HG03095 (cell line): ENCODE measurements around the gene KCNN3.

Experiments used
- ATAC-seq: cut with Tn5 transposase; IDR thresholded peaks from one replicate; pipeline ENCODE4 v1.9.1; 2021; ENCODE audit warnings: moderate library complexity; ENCODE audit not compliant: unreplicated experiment

Gene KCNN3

DNA sequence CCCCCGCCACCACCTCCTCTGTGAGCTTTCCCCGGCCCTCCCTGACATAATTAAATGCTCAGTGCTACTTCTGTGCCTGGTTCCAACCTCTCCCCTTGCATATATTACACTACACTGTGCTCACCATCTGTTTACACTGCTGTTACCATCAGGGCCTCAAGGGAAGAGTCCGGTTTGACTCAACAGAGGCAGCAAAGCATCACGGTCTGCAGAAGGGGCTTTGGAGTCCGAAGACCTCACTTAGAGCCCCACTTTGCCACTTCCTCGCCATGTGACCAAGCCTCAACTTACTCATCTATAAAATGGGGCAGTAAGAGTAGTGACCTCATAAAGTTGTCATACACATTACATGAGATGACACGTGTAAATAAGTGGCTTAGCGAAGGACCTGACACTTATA, 27.4 kb downstream of the KCNN3 start:
- ATAC-seq, result no peak

DNA sequence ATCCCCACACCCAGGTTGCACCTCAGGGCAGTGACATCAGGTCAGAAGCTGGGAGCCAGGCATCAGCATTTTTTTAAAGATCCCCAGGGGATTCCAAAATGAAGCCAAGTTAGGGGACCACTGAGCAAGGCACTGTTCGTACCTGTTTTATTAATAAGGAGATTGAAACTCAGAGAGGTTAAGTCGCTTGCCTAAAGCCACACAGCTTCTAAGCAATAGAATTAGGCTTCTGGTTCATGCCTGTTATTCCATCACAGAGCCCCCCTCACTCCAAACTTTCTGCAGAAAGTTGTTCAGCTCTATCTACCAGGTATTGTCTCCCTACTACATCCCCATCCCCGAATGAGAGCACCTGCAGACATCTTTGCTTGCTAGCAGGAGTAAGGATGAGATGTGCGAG, 28.7 kb downstream of the KCNN3 start:
- no peak for ATAC-seq

GRCh38 chr1:154840269-154841176, 29.6 kb downstream of the KCNN3 start:
- no peak for ATAC-seq

DNA sequence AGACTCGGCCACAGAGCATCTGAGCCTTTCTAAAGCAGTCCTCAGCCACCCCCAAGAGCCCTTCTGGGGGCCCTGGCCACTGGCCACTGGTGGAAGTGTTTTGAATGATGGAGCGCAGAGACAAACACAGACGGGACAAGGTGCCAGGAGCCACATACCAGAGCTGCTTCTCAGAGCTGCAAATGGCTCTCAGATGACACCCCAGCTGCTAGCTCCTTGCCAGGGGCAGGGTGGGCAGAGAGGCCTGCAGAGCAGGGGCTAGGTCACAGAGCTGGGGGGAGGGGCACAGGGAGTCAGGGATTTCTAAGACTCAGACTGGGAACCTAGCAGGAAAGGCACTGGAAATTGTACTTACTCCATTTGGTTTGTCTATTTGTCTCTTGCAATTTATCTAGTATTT, 30.4 kb downstream of the KCNN3 start:
- ATAC-seq, result no peak

- no peak for ATAC-seq
These were observed 31.1 kb downstream of the KCNN3 start for GRCh38 chr1:154838988-154839387.

DNA sequence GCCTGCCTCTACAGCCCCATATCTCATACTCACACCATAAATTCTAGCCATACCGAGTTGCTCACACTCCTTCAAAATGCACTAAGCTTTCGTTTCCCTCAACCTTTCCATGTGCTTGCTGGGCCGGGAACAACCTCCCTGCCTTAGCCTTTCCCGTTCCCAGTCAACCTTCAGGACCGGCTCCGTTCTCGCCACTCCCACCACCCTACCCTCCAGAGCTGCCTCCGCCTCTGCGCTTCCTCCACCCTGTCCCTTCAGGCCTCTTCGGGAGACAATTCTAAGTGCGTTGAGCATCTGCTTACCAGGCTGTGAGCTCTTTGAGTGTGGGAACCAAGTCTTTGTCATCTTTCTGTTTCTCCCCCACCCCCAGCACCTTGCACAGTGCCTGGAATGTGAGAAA, 31.6 kb downstream of the KCNN3 start:
- ATAC-seq, result no peak

- no peak for ATAC-seq
These were observed 32.4 kb downstream of the KCNN3 start for GRCh38 chr1:154837672-154838171.

DNA sequence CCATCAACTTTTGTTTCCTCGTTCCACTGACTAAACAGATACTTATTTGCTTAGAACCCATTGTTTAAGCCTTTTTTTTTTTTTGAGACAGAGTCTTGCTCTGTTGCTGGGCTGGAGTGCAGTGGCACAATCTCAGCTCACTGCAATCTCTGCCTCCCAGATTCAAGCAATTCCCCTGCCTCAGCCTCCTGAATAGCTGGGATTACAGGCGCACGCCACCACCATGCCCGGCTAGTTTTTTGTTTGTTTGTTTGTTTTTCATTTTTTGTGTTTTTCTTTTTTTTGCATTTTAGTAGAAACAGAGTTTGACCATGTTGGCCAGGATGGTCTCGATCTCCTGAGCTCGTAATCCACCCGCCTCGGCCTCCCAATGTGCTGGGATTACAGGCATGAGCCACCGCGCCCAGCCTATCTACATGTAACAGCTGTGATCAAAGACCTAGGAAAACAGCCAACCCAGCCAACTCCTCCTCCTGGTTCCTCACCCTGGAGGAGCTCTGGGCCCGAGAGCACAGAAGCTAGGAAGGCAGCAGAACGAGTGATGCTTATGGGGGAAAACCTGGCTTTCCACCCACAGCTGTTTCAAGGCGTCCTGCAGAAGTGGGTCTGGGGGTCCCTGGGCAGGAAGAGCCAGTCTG, 32.9 kb downstream of the KCNN3 start:
- no peak for ATAC-seq

DNA sequence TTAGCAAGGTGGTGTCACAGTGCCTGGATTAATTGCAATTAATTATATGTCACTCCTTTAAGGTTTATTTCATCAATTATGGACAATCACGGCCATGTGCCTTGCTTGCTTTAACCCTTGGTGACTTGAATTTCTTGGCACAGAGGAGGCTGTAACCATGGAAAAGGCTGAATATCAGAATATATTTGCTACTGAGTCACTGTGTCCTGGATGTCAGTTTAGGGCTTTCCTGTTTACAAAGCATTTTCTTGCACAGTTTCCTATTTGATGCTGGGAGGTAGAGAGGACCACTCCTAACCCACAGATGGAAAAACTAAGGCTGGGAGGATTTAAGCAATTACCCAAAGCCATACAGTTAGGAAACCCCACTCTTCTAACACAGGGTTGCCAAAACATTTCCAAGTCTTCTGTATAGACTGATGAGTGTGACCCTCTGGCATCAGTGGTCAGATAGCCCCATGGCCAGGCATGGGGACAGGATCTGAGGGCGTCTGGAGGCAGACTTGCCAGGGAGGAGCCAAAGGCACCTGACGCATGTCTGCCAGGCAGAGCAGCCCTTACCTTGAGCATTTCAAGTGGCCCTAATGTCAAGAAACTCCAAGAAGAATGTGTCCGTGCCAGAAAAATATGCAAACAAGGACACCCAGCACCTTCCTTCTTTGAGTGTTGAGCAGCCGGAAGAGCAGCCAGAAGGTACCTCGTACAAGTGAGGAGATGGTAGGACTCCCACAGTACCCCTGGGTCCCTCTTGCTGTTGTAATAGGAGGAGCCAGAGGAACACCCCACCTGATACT, 34.4 kb downstream of the KCNN3 start:
- ATAC-seq, result no peak

GRCh38 chr1:154833841-154834240, 36.2 kb downstream of the KCNN3 start:
- ATAC-seq, result no peak

DNA sequence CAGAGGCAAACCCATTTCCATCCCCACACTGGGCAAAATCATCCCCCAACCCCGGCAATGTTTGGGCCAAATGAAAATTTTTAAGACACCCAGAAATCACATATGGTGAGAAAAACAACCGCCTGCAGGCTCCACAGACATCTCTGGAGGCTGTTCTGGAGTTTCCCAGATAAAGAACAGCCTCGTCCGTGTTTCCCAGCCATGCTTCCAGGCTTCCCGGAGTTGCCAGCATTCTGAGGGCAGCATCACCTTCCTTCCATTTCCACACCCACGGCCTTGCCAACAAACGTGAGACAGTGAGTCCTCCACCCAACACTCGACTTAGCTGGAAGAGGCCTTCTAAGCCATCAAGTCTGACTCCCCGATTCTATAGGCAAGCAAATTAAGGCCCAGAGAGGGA, 36.9 kb downstream of the KCNN3 start:
- no peak for ATAC-seq

DNA sequence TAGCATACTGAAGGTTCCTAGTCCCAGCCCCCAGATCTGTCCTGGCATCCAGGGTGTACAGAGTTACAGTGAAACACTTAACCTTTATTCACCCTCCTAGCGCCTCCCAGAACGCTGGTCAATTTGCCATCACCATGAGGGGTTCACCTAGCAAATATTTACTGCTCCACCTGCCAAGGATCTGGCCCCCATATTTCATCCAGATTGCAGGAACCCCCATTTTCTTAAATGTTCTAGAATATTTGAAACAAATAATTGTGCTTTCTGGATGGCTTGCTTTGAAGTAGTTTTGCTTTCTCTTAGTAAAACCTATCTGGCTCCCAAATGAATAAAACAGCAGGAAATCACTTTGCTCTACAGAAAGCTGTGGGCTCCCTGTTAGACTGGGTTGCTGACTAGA, 37.7 kb downstream of the KCNN3 start:
- no peak for ATAC-seq

- no peak for ATAC-seq
These were observed 38.6 kb downstream of the KCNN3 start for GRCh38 chr1:154831462-154831861.

DNA sequence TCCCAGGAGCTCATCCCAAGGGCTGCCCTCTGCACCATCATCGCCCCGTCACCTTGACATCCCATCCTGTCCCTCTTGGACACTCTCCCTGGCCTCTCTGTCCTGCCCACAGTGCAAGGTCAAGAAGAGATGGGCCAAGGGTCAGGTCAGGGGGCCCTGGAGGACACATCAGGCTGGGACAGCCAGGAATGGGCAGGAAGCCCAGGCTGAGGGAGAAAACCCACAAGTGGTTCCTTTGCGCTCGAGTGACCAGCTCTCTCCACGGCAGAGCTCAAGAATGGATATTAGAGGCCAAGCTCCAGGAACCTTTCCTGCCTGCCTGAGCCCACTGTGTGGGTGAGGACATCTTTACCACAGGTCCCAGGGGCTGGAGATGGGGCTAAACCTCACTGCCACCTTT, 41.0 kb downstream of the KCNN3 start:
- no peak for ATAC-seq

- ATAC-seq, result no peak
These were observed 45.7 kb downstream of the KCNN3 start for GRCh38 chr1:154824179-154825000.

DNA sequence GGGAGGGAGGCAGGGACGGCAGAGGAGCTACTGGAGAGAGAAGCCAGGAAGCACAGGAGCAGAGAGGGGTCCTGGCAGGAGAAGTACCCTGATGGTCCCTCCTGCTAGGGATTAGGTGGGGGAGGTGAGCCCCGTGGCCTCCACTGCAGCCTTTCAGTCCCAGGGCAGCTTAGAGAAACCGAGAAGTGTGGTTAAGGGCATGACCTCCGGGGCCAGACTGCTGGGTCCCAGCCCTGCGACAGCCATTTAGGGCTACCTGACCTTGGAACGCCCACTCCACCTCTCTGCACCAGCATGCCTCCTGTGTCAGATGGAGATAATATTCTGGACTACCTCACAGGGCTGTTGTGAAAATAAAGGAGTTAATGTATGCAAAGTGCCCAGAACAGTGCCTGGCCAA, 47.4 kb downstream of the KCNN3 start:
- ATAC-seq, result no peak

DNA sequence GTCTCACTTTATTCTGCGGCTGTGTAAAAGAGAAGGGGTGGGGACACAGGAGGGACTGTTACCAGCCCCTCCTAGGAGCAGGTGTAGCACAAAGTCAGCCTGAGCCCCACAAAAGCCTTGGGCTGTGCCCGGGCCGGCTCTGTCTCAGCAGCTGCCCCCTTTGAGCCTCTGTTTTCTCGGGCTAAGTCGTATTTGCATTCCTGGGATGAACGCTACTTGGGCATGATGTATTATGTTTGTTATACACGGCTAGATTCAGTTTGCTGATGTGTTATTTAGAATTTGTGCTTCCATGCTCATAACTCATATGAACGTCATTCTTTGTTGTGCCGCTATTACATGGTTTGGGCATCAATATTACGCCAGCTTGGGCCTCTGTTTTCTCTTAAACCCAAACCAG, 47.8 kb downstream of the KCNN3 start:
- no peak for ATAC-seq

- ATAC-seq, result no peak
These were observed 49.0 kb downstream of the KCNN3 start for GRCh38 chr1:154821083-154821482.

DNA sequence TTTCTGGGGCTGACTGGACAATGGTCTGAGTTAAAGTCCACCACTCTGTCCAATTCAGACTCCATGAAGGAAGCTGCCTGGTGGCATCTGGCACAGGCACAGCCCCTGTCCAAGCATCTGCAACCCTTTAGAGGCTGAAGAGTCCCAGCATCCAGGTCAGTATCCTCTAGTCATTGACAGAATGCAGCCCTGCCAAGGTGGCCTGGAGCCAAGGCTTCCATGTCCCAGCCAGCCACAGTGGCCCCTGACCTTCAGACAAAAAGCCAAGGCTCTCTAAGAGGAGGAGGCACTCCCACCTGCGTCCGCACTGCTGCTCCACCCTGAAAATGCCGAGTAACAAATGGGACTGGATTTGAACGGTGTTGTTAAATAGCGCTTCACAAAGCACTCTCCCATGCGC, 49.4 kb downstream of the KCNN3 start:
- no peak for ATAC-seq
